KOPT-K1 (cell line): ENCODE measurements around the gene SERGEF.
"Not testable (repeated sequence)": the region's sequence is repeated elsewhere in the genome, so short reads cannot be mapped to it uniquely, and the experiment has no call there.

Experiments used
- H3K27ac ChIP-seq: fragments of 200-600 bp; sonication (generic); 2 replicates; pipeline ENCODE4 v1.5.1; 2016; ENCODE audit warnings: antibody characterized with exemption, mild to moderate bottlenecking, low read depth, low read length; ENCODE audit not compliant: poor library complexity, severe bottlenecking
- H3K36me3 ChIP-seq: fragments of 200-600 bp; sonication (generic); 2 replicates; pipeline ENCODE4 v1.5.1; 2017; ENCODE audit warnings: antibody characterized with exemption, mild to moderate bottlenecking, low read length, moderate library complexity; ENCODE audit not compliant: insufficient read depth
- H3K9me3 ChIP-seq: fragments of 200-600 bp; sonication (generic); 2 replicates; pipeline ENCODE4 v1.5.1; 2017; ENCODE audit warnings: antibody characterized with exemption, low read length, mild to moderate bottlenecking; ENCODE audit not compliant: insufficient read depth, poor library complexity, severe bottlenecking

The SERGEF gene

DNA sequence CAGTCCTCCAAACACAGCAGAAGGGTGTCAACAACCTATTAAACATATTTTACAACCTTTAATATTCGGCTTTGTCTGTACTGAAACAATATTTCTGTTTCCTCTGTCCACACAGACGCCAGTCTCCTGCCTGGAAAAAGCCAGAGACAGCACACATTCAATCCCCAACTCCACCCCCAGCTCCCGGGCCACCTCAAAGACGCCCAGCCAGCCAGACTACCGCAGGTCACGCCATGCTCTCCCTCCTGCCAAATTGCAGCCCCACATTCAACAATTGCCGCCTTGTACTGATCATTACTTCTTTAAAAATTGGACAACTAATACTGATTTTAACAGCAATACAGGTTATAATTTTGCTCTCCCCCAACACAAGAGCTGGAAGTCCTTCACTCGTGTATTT, 1.2 kb downstream of the SERGEF start:
- peaks cover 8% of the 10 kb centered on the region for H3K36me3 ChIP-seq
- H3K9me3 ChIP-seq: no peaks in the 10 kb centered on the region
- no peak overlapping the region for H3K27ac ChIP-seq

DNA sequence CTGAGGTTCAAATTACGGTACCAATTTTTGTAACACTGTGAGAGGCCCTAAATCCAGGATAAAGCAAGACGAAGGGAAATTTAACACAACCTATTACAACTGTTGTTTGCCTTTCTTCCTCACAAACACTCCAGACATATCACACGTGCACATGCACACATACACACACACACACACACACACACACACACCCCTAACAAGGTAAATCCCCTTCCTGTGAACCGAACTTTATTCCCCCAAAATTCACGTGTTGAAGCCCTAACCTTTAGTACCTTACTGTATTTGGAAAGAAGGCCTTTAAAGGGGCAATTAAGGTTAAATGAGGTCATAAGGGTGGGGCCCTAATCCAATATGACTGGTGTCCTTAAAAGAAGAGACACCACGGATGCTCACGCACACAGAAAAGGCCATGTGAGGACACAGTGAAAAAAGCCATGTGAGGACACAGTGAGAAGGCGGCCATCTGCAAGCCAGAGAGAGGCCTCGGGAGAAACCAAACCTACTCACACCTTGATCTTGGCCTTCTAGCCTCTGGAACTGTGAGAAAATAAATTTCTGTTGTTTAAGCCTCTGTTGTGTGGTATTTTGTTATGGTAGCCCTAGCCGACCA, 1.8 kb downstream of the SERGEF start:
- no peak overlapping the region for H3K27ac ChIP-seq

DNA sequence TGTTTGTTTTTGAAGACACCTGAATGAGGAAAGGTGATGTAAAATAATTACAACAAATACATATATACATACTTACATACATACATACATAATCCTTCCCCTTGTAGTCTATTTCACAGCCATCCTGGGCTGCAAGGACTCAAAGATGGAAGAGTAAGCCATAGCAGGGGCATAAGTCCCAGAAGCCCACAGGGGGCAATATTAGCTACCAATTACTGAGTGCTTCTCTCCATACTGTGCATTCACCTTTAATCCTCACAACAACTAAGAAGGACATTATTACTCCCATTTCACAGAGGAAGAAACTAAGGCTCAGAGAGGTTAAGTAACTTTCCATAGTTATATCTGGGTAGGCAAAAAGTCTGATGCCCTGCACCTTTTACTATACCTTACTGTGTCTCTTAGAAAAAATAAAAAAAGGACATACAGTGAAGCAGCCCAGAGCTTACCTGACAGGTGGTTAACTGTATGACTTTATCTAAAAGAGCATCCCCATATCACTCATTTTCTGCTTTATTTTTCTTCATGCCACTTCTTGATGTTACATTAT, 2.7 kb downstream of the SERGEF start:
- Histone ChIP-seq H3K36me3 (peaks cover 22% of the 10 kb centered on the region), H3K27ac (no peak overlapping the region), H3K9me3 (no peaks in the 10 kb centered on the region)

More for the DNA sequence above, 1.8 kb downstream of the SERGEF start:
- Histone ChIP-seq H3K36me3 (peaks cover 14% of the 10 kb centered on the region), H3K9me3 (no peaks in the 10 kb centered on the region)

DNA sequence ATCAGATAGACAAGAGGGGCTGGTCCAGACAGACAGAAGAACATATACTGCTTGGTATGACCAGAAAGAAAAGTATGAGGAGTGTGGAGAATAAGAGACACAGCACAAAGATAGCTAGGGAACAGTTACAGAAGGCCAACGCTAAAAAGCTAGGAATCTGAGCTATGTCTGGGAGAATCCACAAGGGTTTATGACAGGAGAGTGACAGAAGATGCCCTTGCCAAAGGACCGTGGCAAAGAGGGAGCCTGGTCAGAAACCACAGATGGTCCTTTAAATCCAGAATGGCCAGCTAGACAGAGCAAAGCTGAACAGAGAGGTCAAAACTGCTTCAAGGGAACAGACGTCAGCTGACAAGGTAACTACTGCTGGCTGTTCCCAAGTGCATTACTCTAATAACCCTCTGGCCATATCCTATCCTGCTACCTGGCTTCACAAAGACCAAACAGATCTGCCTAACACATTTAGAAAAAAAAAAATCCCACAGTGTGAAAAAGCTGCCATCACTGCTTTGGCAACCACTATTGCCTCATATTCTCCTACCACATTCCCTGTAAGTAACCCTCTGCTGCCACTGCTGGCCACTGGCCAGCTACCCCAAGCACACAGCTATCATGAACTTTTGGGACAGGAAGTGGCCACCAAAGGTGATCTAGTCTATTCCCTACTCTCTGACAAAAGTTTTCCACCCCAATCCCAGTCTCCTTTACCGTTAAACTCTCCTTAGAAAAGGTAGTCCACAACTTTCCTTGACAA, 7.3 kb downstream of the SERGEF start:
- peaks cover 65% of the 10 kb centered on the region for H3K36me3 ChIP-seq
- H3K9me3 ChIP-seq: no peaks in the 10 kb centered on the region

DNA sequence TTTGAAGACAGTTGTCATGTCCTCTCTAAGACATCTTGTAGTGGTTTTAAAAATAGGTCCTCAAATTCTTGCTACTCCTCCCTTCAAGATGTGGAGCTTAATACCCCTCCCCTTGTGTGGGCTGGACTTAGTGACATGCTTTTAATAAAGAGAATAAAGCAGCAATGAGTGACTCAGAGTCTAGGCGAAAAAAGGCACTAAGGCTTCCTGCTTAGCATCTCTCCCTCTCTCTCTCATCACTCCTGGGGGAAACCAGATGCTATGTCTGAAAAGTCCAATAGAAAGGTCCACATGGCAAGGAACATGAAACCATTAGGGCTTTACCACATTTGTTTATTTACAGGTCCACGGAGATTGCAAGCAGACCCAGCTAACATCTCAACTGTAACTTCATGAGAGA, 11.7 kb downstream of the SERGEF start:
- H3K9me3 ChIP-seq: no peaks in the 10 kb centered on the region
- peaks cover 78% of the 10 kb centered on the region for H3K36me3 ChIP-seq
- H3K27ac ChIP-seq: no peak overlapping the region

More for the DNA sequence above, 7.3 kb downstream of the SERGEF start:
- no peak overlapping the region for H3K27ac ChIP-seq

DNA sequence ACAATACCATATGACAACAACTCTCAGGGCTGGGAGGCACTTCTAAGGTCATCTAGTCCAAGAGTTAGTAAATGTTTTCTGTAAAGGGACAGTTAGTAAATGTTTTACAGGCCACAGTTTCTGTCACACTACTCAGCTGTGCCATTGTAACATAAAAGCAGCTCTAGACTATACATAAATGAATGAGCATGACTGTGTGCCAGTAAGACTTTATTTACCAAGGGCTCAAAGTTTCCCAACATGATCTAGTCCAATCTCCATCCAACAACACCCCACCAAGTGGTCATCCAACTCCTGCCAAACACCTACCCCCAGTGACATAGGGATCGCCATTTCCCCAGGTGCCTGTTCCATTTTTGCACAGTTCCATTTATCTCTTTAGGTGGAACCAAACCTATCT, 12.1 kb downstream of the SERGEF start:
- H3K36me3 ChIP-seq: peaks cover 78% of the 10 kb centered on the region
- H3K27ac ChIP-seq: no peak overlapping the region

DNA sequence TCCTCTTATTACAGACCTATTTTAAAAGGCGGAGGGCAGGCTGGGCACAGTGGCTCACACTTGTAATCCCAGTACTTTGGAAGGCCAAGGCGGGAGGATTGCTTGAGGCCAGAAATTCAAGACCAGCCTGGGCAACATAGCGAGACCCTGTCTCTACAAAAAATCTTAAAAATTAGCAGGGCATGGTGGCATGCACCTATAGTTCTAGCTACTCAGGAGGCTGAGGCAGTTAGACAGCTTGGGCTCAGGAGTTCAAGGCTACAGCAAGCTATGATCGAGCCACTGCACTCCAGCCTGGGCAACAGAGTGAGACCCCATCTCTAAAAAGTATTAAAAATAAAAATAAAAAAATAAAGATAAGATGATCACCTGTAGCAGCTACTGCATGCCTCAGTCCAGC, 12.7 kb downstream of the SERGEF start:
- H3K36me3 ChIP-seq: peaks cover 78% of the 10 kb centered on the region
- not testable (repeated sequence) for H3K27ac ChIP-seq, H3K9me3 ChIP-seq

More for the DNA sequence above, 12.1 kb downstream of the SERGEF start:
- no peaks in the 10 kb centered on the region for H3K9me3 ChIP-seq

DNA sequence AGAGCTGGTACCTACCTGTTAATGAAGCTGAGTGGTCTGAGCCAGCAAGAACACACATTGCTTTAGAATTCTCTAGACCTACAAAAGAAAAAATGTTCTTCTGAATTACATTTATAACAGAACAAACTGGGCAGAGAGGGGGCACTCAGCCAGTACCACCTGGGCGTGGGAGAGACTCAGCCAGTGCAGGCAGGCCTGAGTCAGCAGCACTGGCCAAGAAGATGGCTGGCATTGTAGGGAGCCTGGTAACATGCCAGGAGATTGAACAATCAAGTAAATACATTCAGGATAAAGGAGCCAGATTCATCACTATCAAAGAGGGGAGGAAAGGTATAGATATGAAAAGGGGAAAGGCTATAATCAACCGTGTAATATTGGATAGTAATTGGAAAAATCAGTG, 19.9 kb downstream of the SERGEF start:
- no peaks in the 10 kb centered on the region for H3K9me3 ChIP-seq
- H3K27ac ChIP-seq: no peak overlapping the region
- H3K36me3 ChIP-seq: peaks cover 59% of the 10 kb centered on the region

DNA sequence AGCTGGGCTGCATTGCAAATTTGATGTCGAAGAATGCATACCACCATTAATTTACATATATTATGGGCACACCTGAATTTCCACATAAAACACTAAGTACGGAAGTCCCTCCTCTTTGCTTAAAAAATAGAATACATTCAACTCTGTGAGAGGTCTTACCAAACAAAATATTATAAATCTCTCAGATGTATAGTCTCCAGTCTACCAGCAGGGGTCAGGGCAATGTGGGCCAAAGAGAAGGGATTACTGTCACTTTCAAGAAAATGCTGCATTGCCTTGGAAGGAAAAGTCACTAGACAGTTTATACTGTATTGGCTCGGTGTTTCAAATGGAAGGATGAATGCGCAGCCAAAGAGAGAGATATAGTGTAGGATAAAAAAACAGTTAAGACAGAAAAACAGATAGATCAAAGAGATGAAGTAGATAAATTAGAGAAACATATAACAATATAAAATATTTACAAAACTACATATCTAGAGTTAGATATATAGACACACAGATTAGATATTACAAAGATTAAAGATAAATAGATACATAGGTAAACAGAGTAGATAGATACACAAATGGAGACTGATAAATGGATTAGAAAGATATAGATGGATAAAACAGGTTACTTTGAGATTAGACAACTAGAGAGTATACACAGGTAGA, 20.9 kb downstream of the SERGEF start:
- no peak overlapping the region for H3K27ac ChIP-seq
- H3K36me3 ChIP-seq: peaks cover 65% of the 10 kb centered on the region
- no peaks in the 10 kb centered on the region for H3K9me3 ChIP-seq

DNA sequence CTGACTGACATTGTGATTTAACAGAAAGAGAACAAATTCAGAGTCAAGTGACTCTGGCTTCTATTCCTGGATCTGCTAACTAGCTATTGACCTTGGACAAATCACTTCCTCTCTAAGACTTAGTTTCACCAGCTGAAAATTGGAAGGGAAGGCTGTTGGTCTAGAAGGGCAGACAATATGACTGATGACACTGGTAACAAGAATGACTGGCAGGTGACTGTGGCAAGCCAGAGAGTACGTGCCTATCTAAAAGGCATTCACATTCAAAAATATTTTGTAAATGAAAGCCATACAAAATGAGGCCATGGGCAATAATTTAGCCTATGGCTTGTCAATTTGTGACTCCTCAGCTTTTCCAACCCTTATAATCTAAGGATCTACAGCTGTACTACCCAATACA, 23.5 kb downstream of the SERGEF start:
- peaks cover 71% of the 10 kb centered on the region for H3K36me3 ChIP-seq
- H3K9me3 ChIP-seq: no peaks in the 10 kb centered on the region
- no peak overlapping the region for H3K27ac ChIP-seq

DNA sequence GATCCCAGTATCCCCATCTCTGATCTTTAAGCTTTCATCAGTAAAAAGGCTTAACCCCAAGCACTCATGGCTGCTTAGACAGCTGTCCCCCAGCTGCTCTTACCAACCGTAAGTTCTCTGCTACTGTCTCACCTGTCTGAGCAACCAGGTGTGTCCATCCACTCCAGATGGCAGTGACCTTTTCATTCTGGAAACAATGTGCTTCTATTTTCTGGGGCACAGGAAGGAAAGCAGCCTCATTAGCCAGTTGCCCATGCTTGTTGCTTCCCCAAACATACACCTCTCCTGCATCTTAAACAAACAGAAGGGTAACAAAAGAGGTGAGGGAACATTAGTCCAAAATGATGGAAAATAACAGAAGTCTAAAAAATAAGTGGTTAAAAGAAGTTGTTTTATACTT, 24.4 kb downstream of the SERGEF start:
- peaks cover 72% of the 10 kb centered on the region for H3K36me3 ChIP-seq
- H3K27ac ChIP-seq: no peak overlapping the region
- no peaks in the 10 kb centered on the region for H3K9me3 ChIP-seq

DNA sequence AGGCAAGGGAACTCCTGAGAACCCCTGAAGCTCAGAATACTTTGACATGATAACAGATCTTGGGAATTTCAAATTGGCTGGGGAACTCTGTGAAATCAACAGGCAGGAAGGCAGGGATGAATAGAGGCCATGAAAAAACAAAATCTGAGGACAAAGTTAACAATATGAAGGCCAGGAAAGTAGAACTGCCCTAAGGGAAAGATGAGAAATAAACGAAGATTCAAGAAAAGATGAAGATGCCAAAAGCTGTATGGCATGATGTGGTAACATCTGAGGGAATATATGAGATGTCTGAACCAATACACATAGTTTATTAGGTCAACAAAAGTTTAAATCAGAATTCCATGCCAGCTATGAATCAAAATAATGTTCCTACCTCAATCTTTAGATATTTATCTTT, 25.0 kb downstream of the SERGEF start:
- H3K27ac ChIP-seq: no peak overlapping the region

DNA sequence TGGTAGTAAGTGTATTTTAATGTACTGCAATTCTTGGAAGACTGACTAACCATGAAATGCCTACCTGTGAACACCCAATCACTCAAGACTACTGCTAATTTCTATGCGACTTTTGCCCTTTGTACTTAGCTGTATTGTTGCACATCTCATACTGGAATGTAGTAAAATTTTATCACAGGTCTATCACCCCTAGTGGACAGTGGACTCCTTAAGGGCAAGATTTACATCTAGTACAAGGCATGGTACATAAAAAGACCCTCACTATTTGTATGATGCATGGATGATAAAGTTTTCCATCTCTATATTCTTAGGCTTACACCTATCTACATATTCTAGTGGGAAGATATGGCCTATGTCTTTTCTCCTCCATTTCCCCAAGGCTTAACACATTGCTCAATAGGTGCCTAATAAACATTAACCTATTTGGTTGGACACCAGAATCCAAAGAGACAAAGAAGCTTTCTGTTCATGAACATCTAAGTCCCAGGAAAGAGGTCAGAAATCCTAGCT, 26.1 kb downstream of the SERGEF start:
- Histone ChIP-seq H3K36me3 (peaks cover 64% of the 10 kb centered on the region), H3K9me3 (no peaks in the 10 kb centered on the region), H3K27ac (no peak overlapping the region)

More for the DNA sequence above, 25.0 kb downstream of the SERGEF start:
- Histone ChIP-seq H3K9me3 (no peaks in the 10 kb centered on the region), H3K36me3 (peaks cover 70% of the 10 kb centered on the region)

DNA sequence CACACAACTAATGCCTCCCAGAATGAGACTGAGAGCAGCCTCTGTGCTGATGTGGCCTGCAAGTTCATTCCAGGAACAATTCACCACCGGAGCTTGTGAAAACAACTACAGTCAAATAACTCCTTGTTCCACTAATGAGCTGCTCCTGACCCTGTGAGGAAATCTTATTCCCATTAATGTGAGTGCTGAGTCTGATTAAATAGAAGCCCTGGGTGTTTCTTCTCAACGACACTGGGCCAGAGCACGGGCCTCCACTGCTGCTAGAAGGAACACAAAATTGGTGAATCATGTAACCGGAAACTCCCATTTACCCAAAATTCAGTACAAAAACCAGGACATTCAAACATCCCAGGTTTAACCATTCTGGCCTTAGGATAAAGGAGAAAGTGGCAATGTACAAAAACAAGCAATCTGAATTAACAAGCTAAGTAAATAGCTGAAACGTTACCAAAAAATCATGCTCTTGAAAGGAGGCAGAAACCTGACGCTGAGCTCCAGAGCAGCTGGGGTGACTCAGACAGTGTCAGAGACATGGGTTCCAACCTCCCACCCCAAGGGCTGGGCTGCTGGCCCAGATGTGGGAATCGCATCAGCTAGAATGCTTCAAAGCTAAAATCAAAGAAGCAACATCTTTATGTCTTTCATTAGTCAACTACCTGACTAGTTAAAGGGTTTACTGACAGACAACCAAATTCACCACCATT, 26.7 kb downstream of the SERGEF start:
- Histone ChIP-seq H3K36me3 (peaks cover 64% of the 10 kb centered on the region), H3K9me3 (no peaks in the 10 kb centered on the region), H3K27ac (no peak overlapping the region)

DNA sequence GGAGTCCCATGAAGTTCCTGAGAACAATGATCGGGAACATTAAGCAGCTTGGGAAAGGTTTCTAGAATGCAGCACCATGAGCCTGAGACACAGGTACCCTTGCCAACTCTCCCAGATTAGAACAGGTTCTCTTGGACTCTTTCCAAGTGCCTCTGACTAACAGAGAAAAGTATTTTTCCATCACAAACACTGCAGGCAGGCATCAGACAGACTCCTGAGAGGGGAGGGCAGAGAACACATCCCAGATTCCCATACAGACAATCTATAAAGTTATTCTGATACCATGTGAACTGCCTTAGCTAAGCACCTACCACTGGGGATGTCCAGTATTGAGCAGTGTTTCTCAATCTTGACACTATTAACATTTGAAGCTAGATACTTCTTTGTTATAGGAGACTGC, 27.3 kb downstream of the SERGEF start:
- Histone ChIP-seq H3K9me3 (no peaks in the 10 kb centered on the region), H3K27ac (no peak overlapping the region), H3K36me3 (peaks cover 61% of the 10 kb centered on the region)
